PFSK-1 (cell line): ENCODE measurements around the gene FANCG.

Experiments
- FOXP2 ChIP-seq: optimal IDR thresholded peaks from 2 replicates; pipeline ENCODE3; 2011; ENCODE audit warnings: borderline replicate concordance, control low read depth, inconsistent platforms; ENCODE audit not compliant: insufficient read depth; ENCODE audit errors: extremely low read length, extremely low read depth
- POLR2AphosphoS5 ChIP-seq: IDR thresholded peaks from 2 replicates; pipeline ENCODE4 v1.6.1; 2012; ENCODE audit warnings: low read depth, mild to moderate bottlenecking, control low read depth, low read length, moderate library complexity
- REST ChIP-seq, 2 experiments: IDR thresholded peaks; 2 replicates each; pipeline versions ENCODE4 v1.6.1 to v1.8.0; 2011 to 2012; ENCODE audit warnings: low read depth in 2 of 2, low read length in 2 of 2, control low read depth in 1 of 2, inconsistent platforms in 1 of 2, mild to moderate bottlenecking in 1 of 2, moderate library complexity in 1 of 2; ENCODE audit not compliant: insufficient read depth in 1 of 2
- SIN3A ChIP-seq: IDR thresholded peaks from 2 replicates; pipeline ENCODE4 v1.6.1; 2012; ENCODE audit warnings: mild to moderate bottlenecking, low read length, moderate library complexity, borderline replicate concordance; ENCODE audit not compliant: insufficient read depth
- TAF1 ChIP-seq: IDR thresholded peaks from 2 replicates; pipeline ENCODE4 v1.6.1; 2012; ENCODE audit warnings: low read length, control low read depth, borderline replicate concordance; ENCODE audit not compliant: insufficient read depth

FANCG gene

GRCh38 chr9:35044071-35044470 lies 35.7 kb downstream of the FANCG start:
- no peak for TF ChIP-seq SIN3A
- no peak for TF ChIP-seq REST (IDR thresholded peaks at IDR 0.05; ENCODE audit: insufficient read depth in 1 of 2, low read depth in 2 of 2, low read length in 2 of 2)
- no peak for TF ChIP-seq FOXP2
- TF ChIP-seq POLR2AphosphoS5, result no peak
- TF ChIP-seq TAF1, result no peak

DNA sequence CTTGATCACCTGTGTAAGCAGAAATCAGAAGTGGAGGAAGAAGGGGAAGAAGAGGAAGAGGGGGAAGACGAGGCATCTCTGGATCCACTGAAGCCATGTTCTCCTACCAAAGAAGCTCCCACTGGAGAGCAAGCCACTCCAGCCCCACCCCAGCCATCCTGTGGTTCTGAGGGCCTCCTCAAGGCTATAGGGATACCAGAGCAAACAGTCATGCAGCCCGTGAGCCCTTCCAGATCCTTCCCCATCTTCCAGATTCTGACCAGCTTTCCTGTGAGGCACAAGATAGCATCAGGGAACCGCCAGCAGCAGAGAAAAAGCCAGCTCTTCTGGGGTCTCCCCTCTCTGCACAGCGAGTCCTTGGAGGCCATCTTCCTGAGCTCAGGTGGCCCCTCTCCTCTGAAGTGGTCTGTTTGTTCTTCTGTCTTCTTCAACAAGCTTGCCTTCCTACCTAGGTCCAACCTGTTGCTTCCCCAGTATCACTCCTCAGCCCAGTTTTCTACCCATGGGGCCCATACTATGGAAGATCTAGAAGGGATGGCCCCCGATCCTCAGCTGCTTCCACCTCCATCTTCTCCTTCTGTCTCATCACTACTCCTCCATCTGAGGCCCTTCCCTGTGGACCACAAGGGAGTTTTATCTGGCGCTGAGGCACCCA lies 36.7 kb downstream of the FANCG start:
- TF ChIP-seq FOXP2 (no peak), POLR2AphosphoS5 (no peak), SIN3A (no peak)

DNA sequence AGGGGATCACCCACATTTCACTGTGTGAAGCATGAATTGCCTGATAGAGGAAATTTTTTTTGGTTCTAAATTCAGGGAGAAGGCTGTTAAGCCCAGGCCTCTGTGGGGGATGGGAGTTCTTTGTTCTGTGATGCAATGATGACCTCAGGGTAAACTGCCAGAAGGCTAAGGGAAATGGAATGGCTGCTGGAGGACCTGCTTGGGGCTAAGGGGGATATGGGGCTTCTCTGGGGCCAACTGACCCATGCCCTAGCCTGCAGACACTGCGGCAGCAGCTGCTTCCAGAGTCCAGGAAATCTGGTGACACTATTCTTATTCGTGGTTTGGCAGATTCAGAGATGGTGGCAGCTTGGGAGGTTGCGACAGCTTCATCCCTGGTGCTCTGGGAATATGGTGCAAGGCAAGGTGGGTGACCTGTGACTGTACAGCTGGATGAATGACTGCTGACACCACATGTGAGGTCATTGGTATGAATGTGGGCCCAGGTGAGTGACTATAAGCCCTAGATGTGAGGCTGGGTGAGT lies 37.6 kb downstream of the FANCG start:
- TF ChIP-seq POLR2AphosphoS5, result no peak
- no peak for TF ChIP-seq REST (IDR thresholded peaks at IDR 0.05; ENCODE audit: insufficient read depth in 1 of 2, low read depth in 2 of 2, low read length in 2 of 2)
- TF ChIP-seq FOXP2, result no peak
- TF ChIP-seq TAF1, result no peak
- TF ChIP-seq SIN3A, result no peak

DNA sequence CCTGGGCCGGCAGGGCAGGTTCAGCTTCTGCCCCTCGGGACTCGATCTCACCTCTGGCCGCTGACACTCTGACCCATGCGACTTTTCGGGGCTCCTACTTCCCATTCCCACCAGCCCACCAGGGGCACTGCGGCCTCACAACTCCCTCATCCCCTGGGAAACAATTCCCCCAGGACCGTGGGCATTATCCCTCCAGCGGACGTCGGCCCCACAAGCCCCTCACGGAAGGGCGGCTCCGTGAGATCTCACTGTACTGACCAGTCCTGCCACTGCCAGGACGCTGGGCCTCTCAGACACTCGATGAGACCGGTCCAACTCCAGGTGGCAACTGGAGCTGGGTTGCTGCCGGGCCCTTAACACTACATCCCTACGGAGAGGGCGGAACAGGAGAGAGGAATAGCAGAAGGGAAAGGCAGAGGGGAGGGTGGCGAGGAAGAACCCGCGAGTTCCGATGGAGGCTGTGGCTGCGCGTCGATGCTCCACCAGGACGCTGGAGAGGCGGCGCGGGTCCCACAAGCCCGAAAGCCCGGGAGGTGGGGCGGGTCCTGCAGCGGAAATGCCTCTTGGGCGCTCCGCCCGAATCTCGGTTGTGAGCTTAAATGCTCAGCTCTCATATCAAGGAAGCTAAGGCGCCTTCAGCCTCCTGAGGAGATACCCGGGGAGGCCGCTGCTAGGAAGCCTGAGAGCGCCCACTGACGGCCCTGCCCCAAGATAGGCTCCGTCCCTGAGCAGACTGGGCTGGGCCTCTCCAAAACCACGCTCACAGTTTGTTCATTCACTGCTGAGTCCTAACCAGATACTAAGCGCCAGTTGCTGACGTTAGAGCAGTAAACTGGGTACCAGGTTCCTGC lies 43.7 kb downstream of the FANCG start:
- no peak for TF ChIP-seq TAF1
- no peak for TF ChIP-seq SIN3A
- no peak for TF ChIP-seq FOXP2
- no peak for TF ChIP-seq POLR2AphosphoS5
- no peak for TF ChIP-seq REST (IDR thresholded peaks at IDR 0.05; ENCODE audit: insufficient read depth in 1 of 2, low read depth in 2 of 2, low read length in 2 of 2)

DNA sequence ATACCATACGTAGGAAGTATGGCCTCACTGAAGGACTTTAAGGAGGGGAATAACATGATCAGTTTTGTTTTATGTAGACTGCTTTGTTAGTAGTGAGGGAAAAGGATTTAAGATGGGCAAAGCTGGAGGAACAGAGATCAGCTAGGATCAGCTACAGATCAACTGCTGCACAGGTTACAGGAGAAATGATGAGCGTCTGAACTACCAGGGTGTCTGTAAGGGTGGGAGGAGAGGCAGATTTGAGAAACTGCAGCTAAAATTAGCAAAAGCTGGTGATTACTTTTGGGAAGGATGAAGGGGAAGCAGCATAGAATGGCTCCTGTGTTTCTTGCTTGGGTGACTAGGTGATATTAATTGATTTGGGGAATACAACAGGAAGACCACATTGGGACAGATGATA lies 46.6 kb downstream of the FANCG start:
- TF ChIP-seq TAF1, result no peak
- TF ChIP-seq SIN3A, result no peak
- TF ChIP-seq REST (IDR thresholded peaks at IDR 0.05; ENCODE audit: insufficient read depth in 1 of 2, low read depth in 2 of 2, low read length in 2 of 2), result no peak
- no peak for TF ChIP-seq FOXP2
- no peak for TF ChIP-seq POLR2AphosphoS5
